Keratinocyte (primary cell): ENCODE results near the gene SETD7. TPM values are rescaled to one million over a fixed set of nuclear protein-coding genes. Genes with fewer than 3 reads are reported as not detected.

Source experiments
- DNase-seq: peaks from one replicate; pipeline ENCODE4 v3.0.0-alpha.2; 2011; ENCODE audit warnings: low read depth, missing footprints, low spot score
- FAIRE-seq: peaks from 2 replicates; lab custom pipeline; 2011; peaks lifted over from hg19 to GRCh38; lab: Jason Lieb, UNC
- H2AFZ ChIP-seq: 2 replicates; pipeline ENCODE4 v1.6.0; 2012; ENCODE audit warnings: low read length, control low read depth, inconsistent platforms; ENCODE audit not compliant: control insufficient read depth
- H3K27ac ChIP-seq: 2 replicates; pipeline ENCODE4 v1.5.1; 2011; ENCODE audit warnings: low read length; ENCODE audit not compliant: control insufficient read depth, insufficient read depth
- H3K27me3 ChIP-seq: 3 replicates; pipeline ENCODE4 v1.6.0; 2011; ENCODE audit warnings: low read length; ENCODE audit not compliant: control insufficient read depth, insufficient read depth; ENCODE audit errors: extremely low read depth
- H3K36me3 ChIP-seq, 2 experiments: 2 replicates in 1 of 2; 3 replicates in 1 of 2; pipeline ENCODE4 v1.5.1; 2011; ENCODE audit warnings: low read length in 2 of 2, mild to moderate bottlenecking in 1 of 2; ENCODE audit not compliant: control insufficient read depth in 2 of 2, insufficient read depth in 2 of 2; ENCODE audit errors: extremely low read depth in 1 of 2
- H3K4me1 ChIP-seq: 3 replicates; pipeline ENCODE4 v1.5.1; 2011; ENCODE audit warnings: low read length; ENCODE audit not compliant: control insufficient read depth, insufficient read depth; ENCODE audit errors: extremely low read depth
- H3K4me2 ChIP-seq: 3 replicates; pipeline ENCODE4 v1.6.0; 2011; ENCODE audit warnings: low read depth, low read length; ENCODE audit not compliant: control insufficient read depth, insufficient read depth; ENCODE audit errors: extremely low read depth
- H3K4me3 ChIP-seq, 3 experiments: fragments of 200-600 bp in 1 of 3; sonication (generic) in 1 of 3; 2 replicates in 2 of 3; 3 replicates in 1 of 3; pipeline ENCODE4 v1.5.1; 2011 to 2016; ENCODE audit warnings: low read length in 3 of 3, mild to moderate bottlenecking in 3 of 3, control low read depth in 2 of 3, inconsistent platforms in 1 of 3, low read depth in 1 of 3, mixed read lengths in 1 of 3, mixed run types in 1 of 3, moderate library complexity in 1 of 3; ENCODE audit not compliant: control insufficient read depth in 2 of 3, insufficient read depth in 2 of 3; ENCODE audit errors: extremely low read depth in 1 of 3
- H3K79me2 ChIP-seq: 2 replicates; pipeline ENCODE4 v1.6.0; 2012; ENCODE audit warnings: low read length; ENCODE audit not compliant: control insufficient read depth, insufficient read depth
- H3K9ac ChIP-seq: 3 replicates; pipeline ENCODE4 v1.6.0; 2011; ENCODE audit warnings: low read length; ENCODE audit not compliant: control insufficient read depth, insufficient read depth; ENCODE audit errors: extremely low read depth
- H3K9me1 ChIP-seq: 3 replicates; pipeline ENCODE4 v1.6.0; 2011; ENCODE audit warnings: low read length; ENCODE audit not compliant: control insufficient read depth, insufficient read depth; ENCODE audit errors: extremely low read depth
- H3K9me3 ChIP-seq: 2 replicates; pipeline ENCODE4 v1.5.1; 2012; ENCODE audit warnings: low read depth, low read length; ENCODE audit not compliant: control insufficient read depth
- H4K20me1 ChIP-seq: 3 replicates; pipeline ENCODE4 v1.6.0; 2011; ENCODE audit warnings: low read length; ENCODE audit not compliant: control insufficient read depth, insufficient read depth; ENCODE audit errors: extremely low read depth
- CTCF ChIP-seq, 3 experiments: IDR thresholded peaks in 1 of 3; conservative IDR thresholded peaks in 1 of 3; optimal IDR thresholded peaks in 1 of 3; 2 replicates in 2 of 3; 3 replicates in 1 of 3; pipeline versions ENCODE3 to v1.5.1; 2011; ENCODE audit warnings: low read length in 3 of 3, mild to moderate bottlenecking in 3 of 3, moderate library complexity in 2 of 3, control low read depth in 1 of 3, inconsistent platforms in 1 of 3; ENCODE audit not compliant: insufficient read depth in 2 of 3; ENCODE audit errors: extremely low read depth in 1 of 3
- EZH2 ChIP-seq: IDR thresholded peaks from one replicate; pipeline ENCODE4 v1.6.1; 2012; ENCODE audit warnings: inconsistent platforms, mild to moderate bottlenecking, low read length, moderate library complexity
- dilution Hi-C: fragments of 300-500 bp; cut with MboI; formaldehyde crosslinking; loops from one replicate; pipeline ENCODE4 v1.7.0; 2020; ENCODE audit warnings: low sequenced_read_pairs; ENCODE audit not compliant: extremely low pct_ligation_motif_present
- polyA plus RNA-seq, 5 experiments: library from polyadenylated mRNA; depleted of rRNA in 3 of 5; stranded (reverse) in 3 of 5; stranded (forward) in 1 of 5; unstranded in 1 of 5; fragments of >200 nt; gene quantifications; 1 replicate in 1 of 5; 2 replicates in 3 of 5; 3 replicates in 1 of 5; pipeline versions ENCODE4 v1.2.1 to v1.2.3, GENCODE V29; 2011 to 2012; ENCODE audit warnings: missing spikeins in 2 of 5, low read depth in 1 of 5, low replicate concordance in 1 of 5

Gene SETD7
- polyA plus RNA-seq, 1 donor (not counting 4 experiments of a cell fraction or from before 2014, with no cell fraction given) = 18.8 TPM

DNA sequence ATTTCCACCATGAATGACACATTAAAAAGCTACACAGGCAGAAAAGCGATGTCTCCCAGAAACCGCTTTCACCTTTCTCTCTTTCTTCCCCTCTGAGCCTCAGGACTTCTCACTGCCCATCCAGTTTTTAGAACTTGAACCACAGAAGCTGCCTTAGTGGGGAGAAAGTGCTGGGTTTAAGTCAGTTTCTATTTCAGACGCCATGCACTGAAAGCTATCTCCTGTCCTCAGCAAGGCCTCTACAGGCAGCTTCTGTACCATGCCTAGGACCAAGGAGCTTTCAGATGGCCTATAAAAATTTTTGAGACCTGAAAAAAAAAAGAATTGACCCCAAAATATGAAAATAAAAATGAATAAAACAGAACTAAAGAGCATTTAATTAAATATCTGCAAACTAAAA lies 67.6 kb downstream of the SETD7 start:
- Histone ChIP-seq H3K27ac (no peak overlapping the region), H3K9me3 (no peaks in the 10 kb centered on the region), H2AFZ (no peak overlapping the region), H3K9ac (no peak overlapping the region), H3K4me2 (no peak overlapping the region), H3K79me2 (no peaks in the 10 kb centered on the region), H3K4me1 (no peaks in the 10 kb centered on the region), H3K27me3 (no peaks in the 10 kb centered on the region), H3K9me1 (no peaks in the 10 kb centered on the region), H3K36me3 (no peaks in the 10 kb centered on the region), H3K4me3 (no peak overlapping the region), H4K20me1 (no peaks in the 10 kb centered on the region)
- DNase-seq (no peak), FAIRE-seq (no peak)
- TF ChIP-seq EZH2 (no peak), CTCF (optimal IDR thresholded peaks at IDR 0.05 in 1 of 3, IDR thresholded peaks at IDR 0.05 in 1 of 3, conservative IDR thresholded peaks at IDR 0.05 in 1 of 3; ENCODE audit: extremely low read depth in 1 of 3, insufficient read depth in 2 of 3, low read length in 3 of 3) (no peak)
- dilution Hi-C loops = no loop called here

DNA sequence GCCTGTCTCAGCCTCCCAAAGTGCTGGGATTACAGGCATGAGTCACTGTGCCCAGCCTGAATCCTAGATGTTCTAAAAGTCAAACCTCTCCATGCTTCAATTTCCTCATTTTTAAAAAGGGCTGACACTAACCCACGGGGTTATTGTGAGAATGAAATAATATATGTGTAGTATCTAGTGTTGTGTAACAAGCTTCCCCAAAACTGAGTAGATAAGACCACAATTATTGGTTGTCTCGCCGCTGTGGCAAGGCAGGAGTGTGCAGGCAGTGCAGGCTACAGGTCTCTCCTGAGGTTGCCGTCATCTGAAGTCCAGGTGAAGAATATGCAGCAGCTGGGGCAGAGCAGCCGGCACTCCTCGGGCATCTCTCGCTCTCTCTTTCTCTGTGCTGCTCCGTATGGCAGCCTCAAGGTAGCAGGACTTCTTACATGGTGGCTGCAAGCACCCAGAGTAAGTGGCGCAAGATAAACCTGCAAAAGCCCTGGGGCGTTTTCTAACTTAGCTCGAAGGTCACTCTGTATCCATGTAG lies 71.2 kb downstream of the SETD7 start:
- no peak for TF ChIP-seq CTCF (optimal IDR thresholded peaks at IDR 0.05 in 1 of 3, IDR thresholded peaks at IDR 0.05 in 1 of 3, conservative IDR thresholded peaks at IDR 0.05 in 1 of 3; ENCODE audit: extremely low read depth in 1 of 3, insufficient read depth in 2 of 3, low read length in 3 of 3)
- TF ChIP-seq EZH2 = no peak
- Histone ChIP-seq H3K4me1 (no peaks in the 10 kb centered on the region), H4K20me1 (no peaks in the 10 kb centered on the region), H3K4me2 (no peak overlapping the region), H3K79me2 (no peaks in the 10 kb centered on the region), H3K9me3 (no peaks in the 10 kb centered on the region), H3K27ac (no peak overlapping the region), H3K9me1 (no peaks in the 10 kb centered on the region), H2AFZ (no peak overlapping the region), H3K27me3 (no peaks in the 10 kb centered on the region), H3K36me3 (no peaks in the 10 kb centered on the region), H3K9ac (no peak overlapping the region), H3K4me3 (no peak overlapping the region)
- no peak for DNase-seq
- no peak for FAIRE-seq
- dilution Hi-C loops = no loop called here
